ENCODE results near the gene NUP98.

The NUP98 gene

GRCh38 chr11:3735827-3736226 lies 61.5 kb downstream of the NUP98 start:
- no peak for DNase-seq (ENCODE audit: low spot score)

GRCh38 chr11:3732671-3733436 lies 64.5 kb downstream of the NUP98 start:
- DNase-seq (ENCODE audit: low spot score) = peak; percentile 40

GRCh38 chr11:3723014-3723708 lies 74.2 kb downstream of the NUP98 start:
- no peak for DNase-seq (ENCODE audit: low spot score)

- DNase-seq (ENCODE audit: low spot score) = no peak
Observed at GRCh38 chr11:3722100-3722499, 75.3 kb downstream of the NUP98 start.

GRCh38 chr11:3720997-3721396 lies 76.4 kb downstream of the NUP98 start:
- no peak for DNase-seq (ENCODE audit: low spot score)

GRCh38 chr11:3712274-3712673 lies 85.1 kb downstream of the NUP98 start:
- no peak for DNase-seq (ENCODE audit: low spot score)

- DNase-seq (ENCODE audit: low spot score) = no peak
Observed at GRCh38 chr11:3710485-3711259, 86.7 kb downstream of the NUP98 start.

- DNase-seq (ENCODE audit: low spot score) = no peak
Observed at GRCh38 chr11:3709977-3710376, 87.4 kb downstream of the NUP98 start.

GRCh38 chr11:3707176-3707575 lies 90.2 kb downstream of the NUP98 start:
- no peak for DNase-seq (ENCODE audit: low spot score)

- DNase-seq (ENCODE audit: low spot score) = no peak
Observed at GRCh38 chr11:3703383-3703782, 94.0 kb downstream of the NUP98 start.

GRCh38 chr11:3700910-3701309 lies 96.4 kb downstream of the NUP98 start:
- DNase-seq (ENCODE audit: low spot score) = no peak

- no peak for DNase-seq (ENCODE audit: low spot score)
Observed at GRCh38 chr11:3700410-3700809, 96.9 kb downstream of the NUP98 start.

- DNase-seq (ENCODE audit: low spot score) = no peak
Observed at GRCh38 chr11:3686751-3687150, 110.6 kb downstream of the NUP98 start.

- DNase-seq (ENCODE audit: low spot score) = no peak
Observed at GRCh38 chr11:3685923-3686322, 111.4 kb downstream of the NUP98 start.

- DNase-seq (ENCODE audit: low spot score) = no peak
Observed at GRCh38 chr11:3684819-3685172, 112.6 kb downstream of the NUP98 start.

GRCh38 chr11:3684129-3684818 lies 113.1 kb downstream of the NUP98 start:
- DNase-seq (ENCODE audit: low spot score) = no peak

- no peak for DNase-seq (ENCODE audit: low spot score)
Observed at GRCh38 chr11:3683039-3683438, 114.3 kb downstream of the NUP98 start.

GRCh38 chr11:3679077-3679476 lies 118.3 kb downstream of the NUP98 start:
- no peak for DNase-seq (ENCODE audit: low spot score)

- DNase-seq (ENCODE audit: low spot score) = no peak
Observed at GRCh38 chr11:3675971-3676370, 121.4 kb downstream of the NUP98 start.

- DNase-seq (ENCODE audit: low spot score) = no peak
Observed at GRCh38 chr11:3674189-3674588, 123.2 kb downstream of the NUP98 start.

GRCh38 chr11:3671334-3672254 lies 125.8 kb downstream of the NUP98 start, which contains the start of gene CHRNA10:
TSS of gene CHRNA10 (minus strand) at chr11:3671384. CDS start at chr11:3671312, 72 bp downstream.
- DNase-seq (ENCODE audit: low spot score) = no peak
